HG02840 (cell line): ENCODE results near the gene ANKRD11.

ENCODE experiments used
- ATAC-seq: cut with Tn5 transposase; IDR thresholded peaks from one replicate; pipeline ENCODE4 v1.9.1; 2021; ENCODE audit warnings: mild to moderate bottlenecking, moderate library complexity, moderate number of reproducible peaks; ENCODE audit not compliant: unreplicated experiment, low FRiP score

ANKRD11 gene

DNA sequence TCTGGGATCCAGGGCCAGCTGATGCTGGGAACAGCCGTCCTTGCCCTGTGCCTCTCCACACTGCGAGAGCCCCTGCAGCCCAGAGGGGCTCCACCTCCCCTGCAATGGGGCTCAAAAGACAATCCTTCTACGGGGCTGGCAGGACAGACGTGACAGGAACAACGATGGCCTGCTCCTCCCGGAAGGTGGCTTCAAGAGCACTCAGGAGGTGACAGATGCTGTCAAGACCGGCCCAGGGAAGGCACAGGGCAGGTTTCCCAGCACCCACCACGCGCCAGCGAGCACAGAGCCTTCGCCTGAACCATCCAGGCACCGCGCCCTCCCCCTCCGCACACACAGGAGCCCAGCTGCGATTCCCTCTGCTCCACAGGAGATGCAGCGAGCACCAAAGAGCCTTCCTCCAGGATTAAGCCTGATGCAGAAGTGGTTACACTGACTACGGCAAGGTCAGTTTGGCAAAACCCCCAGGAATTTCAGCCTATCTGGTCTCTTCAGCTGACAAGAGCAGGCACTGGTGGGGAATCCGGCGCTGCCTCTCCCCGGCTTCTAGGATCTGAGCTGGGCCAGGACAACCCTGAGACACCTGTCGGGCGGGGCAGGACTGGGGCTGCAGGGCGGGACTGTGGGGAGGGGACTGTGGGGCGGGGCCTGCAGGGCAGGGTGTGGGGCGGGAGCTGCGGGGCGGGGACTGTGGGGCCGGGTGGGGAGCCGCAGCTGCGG lies 169.4 kb downstream of the ANKRD11 start:
- ATAC-seq, result no peak

DNA sequence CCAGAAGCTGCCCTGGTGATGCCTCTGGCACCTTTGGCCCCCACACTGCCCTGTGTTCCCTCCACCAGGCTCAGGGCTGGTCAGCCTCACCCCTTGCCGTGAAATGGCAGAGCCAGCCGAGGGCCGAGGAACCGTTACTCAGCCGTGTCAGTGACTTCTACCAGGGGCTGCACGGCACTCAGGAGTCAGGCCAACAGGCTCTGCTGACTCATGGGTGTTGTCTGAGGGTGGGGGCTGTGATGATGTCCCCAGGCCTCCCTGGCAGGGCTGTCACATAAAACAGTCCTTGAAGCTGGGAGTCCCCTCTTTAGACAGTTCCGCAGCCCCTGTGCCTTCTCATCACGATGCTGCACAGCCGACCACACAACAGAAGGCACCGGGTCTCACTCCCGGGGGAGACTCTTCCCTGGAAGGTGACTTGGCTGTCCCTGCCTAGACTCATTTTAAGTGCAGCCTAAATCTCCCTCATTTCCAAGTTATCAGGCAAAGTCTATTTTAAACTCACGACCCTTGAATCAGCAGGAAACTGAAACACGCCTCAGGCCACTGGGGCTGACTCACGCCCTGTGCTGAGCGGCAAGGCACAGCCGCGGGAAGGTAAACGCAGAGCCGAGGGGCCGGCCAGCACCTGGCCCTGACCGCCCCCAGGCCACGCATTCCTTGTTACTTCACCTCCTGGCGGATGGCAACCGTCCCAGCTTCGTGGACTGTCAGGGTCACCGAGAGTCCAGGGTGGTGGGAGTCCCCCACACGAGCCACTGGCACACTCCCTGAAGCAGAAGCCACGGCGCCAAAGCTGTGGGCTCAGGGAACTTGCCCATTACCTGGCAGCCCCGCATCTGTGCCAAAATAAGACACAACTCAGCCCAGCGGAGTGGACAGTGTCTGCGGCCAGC lies 170.2 kb downstream of the ANKRD11 start:
- ATAC-seq, result no peak

DNA sequence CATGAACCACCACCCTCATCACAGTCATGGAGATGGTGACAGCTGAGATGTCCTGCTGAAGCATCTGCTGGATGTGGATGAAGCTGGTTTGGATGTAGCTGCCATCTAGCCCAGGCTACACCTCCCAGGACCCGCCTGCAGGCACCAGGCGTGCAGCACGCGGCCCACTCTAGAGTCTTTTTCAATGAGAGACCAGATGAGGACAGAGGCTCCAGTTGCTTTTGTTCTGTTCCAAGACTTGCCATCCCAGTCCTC lies 170.8 kb downstream of the ANKRD11 start:
- ATAC-seq, result no peak

DNA sequence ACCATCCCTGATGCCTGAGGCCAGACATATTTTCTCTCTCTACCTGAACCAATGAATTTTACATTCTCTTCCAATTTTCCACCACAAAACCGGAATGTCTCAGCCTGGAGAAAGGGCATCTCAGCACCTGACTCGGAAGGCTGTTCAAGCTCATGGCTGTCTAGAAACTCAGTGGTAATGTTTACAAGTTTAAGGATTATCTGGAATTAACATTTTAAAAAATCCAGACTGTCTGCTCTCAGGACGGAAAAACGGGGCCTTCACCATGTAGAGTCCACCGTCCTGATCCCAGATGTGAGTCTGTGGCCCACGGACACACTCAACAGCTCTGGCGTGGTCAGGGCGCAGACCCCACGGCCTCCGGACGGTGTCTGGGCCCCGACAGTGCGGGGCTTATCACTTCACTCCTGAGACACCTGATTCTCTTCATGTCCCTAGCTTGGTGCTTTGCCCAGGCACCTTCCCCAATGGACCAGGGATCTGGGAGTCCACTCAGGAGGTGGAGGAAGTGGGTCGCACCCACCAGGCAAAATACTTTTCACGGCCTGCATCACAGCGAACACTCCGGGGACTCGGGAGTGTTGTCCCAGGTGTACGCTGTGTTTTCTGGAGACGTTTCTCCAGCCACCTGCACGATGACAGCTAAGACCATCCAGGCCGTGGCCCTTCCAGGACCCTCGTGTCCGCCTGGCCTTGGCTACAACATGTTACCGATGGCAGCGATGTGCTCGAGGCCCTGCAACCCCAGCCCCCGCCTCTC lies 171.3 kb downstream of the ANKRD11 start:
- no peak for ATAC-seq

DNA sequence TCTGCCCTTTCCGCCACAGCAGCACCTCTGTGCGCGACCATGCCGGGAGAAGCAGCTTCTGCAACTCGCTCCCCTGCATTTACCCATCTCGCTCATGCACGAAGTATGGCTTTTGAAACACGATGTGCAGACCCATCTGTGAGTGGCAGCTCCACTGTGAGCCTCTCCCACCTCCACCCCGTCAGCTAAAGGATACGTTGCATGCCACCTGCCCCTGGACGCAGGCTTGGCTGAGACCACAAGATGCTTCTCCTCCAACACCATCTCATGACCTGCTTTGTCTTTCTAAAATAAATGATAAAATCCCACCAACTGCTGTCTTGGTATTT lies 172.0 kb downstream of the ANKRD11 start:
- no peak for ATAC-seq

DNA sequence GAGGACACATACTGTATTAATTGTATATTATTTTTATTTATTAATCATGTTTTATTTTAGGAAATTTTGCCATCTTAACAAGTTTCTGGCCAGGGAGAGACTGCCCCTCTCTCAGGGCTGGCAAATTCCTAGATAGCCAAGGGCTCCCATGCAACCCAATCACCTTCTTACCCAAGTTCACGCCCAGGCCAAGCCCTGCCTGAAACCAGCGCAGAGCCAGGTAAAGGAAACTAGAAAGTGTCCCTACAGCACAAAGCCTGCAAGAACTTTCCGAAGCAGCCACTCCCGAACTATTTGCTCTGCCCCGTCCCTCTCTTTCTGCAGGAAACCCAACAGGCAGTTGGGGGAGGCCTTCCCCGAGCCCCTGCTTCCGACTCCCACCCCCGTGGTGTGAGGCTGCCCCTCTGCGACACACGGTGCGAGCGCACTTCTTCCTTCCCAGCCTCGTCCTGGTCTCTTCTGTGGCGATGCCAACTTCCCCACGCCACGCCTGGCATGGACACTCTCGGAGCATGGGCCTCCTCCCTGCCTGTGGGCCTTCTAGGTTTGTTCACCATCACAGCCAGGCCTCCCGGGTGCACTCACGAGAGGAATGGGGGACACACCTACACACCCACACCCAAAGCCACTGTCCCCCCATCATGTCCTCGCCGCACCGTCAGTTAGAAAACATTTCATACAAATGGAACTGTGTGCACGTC lies 172.5 kb downstream of the ANKRD11 start:
- no peak for ATAC-seq

DNA sequence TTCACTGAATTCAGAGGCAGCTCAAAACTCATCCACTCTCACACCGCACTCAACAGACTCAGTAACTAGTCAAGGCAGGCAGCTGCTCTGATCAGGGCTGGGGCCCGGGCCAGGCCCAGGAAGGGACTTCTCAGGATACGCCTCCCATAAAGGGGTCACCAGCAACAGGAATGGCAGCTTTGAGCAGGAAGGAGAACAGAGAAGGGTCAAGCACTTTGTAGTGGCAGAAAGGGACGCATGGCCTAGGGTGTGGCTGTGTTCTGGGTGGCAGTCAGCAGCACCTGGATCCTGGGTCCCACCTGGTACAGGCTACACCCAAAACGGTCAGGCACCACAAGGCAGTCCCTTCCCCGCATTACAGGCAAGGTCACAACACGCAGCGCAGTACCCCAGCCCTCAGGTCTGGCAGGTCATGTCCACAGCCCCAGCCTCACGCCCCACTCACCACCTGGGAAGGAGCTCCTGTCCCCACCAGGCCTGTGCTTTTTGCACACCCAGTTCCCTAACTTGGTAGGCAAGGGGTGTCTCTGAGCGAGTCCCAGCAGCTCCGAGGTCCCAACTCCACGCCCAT lies 173.2 kb downstream of the ANKRD11 start:
- no peak for ATAC-seq

DNA sequence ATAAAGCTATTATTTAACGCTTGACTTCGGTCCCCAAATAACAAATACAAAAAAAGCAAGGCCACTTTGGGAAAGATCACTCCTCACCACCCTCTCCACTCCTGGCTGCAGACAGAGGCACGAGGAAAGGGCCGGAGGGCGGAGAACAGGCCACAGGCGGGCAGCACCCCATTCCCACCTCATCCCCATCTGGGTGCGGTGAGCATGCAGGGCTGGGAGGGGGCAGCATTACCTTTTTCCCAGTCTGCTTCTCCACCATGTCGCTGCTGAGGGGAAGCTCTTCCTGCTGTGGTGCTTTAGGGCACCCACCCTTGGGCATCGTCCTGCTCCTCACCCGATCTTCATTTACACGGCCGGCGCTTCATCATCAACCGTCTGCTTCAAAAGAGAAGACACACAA lies 173.7 kb downstream of the ANKRD11 start:
- no peak for ATAC-seq

DNA sequence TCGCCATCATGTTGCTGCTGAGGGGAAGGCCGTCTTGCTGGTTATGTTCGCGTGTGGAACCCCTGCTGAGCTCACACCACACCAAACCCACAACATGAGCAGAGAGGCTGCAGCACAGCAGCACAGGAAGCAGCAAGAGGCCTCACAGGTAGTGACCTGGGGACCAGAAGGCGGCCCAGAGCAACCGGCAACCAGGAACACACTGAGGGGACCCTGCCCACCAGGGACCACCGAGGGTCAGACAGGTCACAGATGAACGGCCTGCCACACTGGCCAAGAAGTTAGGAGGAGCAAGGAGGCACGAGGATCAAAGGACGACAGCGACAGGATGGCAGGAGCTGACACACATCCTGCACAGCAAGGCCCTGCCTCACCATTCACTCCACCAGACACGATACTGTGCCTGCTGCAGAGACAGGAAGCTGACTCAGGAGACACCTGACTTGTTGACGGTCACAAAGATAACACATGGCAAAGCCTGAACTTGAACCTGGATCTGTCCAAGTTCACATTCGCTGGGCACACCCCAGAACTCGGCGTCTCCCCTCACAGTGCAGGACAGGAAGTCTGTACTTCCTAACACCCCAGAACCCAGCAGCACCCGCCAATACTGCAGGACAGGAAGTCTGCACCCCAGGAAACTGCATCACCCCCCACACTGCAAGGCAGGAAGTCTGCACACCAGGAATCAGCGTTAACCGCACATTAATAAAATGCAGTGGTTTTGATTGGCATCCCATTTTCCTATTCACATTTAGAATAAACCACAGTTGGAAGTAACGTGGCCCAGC lies 174.4 kb downstream of the ANKRD11 start:
- no peak for ATAC-seq

DNA sequence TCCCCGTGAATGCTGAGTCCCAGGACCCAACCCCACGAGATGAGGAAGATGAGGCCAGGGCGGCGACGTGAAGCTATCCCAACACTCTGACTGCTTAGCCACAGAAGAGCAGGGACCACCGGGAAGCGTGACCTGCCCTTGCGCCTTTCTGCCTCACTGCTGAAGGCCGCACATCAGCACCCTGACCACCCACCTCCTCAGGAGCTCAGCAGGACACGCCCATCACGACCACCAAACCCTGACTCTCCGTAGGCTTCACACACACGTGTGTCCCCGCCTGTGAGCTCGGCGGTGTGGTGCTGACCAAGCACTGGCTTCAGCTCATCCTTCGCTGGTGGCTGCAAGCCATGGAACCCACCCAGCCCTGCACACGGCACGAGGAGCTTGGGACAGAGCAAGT lies 175.1 kb downstream of the ANKRD11 start:
- no peak for ATAC-seq

DNA sequence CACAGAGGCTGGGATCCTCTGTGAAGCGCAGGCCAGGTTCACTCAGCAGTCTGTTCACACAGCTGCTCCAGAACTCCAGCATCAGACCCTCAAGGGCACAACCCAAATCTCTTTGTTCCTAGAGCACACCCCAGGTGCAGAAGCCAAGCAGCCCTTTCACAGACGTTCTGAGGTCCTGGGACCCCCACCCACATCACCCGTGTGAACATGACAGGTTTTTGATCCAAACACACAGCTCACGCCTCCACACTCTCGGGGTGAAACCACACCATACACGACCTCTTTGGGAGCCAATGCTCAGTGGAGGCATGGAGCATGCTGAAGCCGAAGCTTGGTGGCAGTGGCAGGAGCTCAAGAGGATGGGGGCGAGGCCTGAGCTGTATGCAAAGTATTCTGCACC lies 175.5 kb downstream of the ANKRD11 start:
- ATAC-seq, result no peak

DNA sequence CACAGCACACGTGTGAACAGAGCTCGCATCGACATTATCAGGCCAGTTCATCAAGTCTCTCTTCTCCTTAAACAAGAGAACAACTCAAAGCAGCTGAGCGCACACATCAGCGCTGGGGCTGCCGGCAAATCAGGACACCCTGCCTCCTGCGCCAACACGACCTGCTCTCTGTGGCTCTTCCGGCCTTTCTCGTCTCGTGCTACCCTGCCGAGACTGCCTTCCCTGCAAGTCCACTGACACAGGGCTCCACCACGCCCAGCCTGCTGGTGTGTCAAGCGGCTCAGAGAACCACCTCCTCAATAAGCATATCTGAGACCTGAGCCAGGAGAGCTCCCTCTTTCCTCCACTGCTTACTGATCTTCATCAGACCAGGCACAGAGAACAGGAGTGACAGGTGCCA lies 176.0 kb downstream of the ANKRD11 start:
- ATAC-seq, result no peak

DNA sequence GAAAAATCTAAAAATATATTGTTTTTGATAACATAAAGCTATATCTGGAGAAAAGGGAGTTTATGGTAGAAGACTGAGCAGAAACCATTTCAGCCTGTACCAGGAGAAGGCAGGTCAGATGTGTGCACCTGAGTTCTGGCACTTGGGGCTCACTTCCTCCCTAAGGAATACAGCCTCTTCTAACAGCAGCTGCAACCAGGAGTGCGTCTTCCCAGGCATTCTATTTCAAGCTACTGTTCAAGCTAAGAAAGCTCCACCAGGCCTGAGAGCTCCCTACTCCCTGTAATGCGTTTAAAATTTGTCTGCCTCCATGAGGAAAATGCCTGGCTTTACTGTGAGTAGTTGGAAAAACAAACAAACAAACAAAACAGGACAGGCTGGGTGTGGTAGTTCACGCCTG lies 176.8 kb downstream of the ANKRD11 start:
- no peak for ATAC-seq

DNA sequence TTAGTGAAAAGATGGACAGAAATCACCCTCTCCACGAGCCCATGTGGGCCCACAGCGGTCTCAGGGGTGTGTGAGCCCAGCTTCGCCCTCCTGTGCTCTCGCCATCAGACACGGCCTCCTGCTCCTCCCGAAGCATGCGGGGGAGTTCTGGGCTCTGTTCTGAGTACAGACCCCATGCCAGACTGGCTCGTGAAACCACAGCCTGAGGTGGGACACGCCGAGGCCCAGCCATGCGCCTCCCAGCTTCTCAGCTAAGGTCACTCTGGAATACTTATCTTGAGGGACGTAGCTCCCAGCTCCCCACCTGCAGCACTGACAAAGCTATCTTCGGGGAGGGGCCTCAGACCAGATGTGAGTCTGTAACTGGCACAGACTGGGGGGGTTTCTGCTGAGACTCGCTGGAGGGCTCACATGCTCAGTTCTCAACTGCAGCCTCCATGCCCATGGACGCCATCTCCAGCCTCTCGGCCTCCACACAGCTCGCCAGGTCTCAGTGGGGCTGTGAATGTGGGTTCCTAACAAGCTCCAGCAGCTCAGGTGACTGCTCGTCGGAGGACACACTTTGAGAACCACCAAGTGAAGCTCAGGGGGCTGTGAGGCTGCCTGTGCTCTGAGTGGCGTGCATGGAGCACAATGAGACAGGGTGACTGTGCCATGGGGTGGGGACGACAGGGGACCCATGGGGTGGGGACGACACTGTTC lies 177.6 kb downstream of the ANKRD11 start:
- ATAC-seq, result no peak

DNA sequence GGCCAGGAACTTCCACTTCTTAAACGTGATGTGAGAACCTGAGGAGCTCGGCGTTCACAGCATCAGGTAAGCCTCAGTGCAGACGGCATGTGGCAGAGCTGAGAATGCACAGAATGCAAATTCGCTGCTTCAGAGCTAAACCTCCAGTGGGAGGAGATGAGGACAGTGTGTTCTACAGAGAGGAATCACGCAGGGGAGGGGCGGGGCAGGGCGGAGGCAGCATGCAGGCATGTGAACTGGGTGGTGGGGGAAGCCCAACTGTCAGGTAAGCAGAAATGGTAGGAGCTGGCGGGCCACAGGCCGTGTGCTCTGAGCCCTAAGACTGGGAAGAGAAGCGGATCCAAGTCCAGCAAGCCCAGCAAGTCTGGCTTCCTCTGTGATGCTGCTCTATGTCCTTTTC lies 178.2 kb downstream of the ANKRD11 start:
- ATAC-seq, result no peak

DNA sequence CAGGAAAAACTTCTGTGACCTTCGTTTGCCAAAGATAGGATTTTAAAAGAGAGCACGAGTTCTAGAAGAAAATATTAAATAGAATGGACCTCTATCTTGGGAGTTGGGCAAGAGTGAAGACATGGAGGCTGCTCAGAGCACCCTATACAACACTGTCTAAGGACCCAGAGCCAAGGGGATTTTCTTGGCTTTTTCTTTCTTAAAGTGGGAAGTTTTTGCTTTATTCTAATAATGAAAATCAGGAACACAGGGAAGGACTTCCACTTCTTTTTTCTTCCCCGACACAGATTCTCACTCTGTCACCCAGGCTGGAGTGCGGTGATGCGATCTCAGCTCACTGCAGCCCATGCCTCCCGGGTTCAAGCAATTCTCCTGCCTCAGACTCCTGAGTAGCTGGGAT lies 178.7 kb downstream of the ANKRD11 start:
- ATAC-seq, result no peak

DNA sequence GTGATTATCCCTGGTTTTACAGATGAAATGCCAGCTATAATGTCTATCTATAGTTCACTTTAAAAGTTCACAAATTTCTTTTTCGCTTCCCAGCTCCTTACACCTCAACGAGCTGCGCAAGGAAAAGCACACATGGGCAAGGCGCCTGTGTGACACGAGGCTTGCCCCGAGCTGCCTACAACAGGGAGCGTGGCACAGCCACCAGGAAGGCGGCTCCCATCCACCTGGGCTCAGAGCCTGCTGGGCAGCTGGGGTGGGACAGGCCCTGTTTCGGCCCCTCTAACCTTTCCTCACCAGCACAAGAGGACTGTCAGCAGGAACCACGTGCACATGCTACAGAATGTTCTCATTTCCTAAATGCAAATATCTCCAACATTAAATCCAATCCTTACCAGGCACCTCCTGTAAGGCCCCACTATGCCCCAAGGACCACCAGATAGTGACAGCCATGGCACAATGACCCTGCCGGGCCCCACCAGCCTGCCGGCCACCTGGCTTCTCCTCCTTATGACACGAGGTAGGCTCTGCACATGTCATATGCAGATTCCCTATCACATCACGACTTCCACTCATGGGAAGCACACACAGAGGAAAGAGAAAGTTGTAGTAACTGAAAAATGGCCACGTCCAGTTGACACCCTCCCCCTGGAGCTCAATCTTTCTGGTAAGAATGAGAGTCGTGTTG lies 180.8 kb downstream of the ANKRD11 start:
- no peak for ATAC-seq

DNA sequence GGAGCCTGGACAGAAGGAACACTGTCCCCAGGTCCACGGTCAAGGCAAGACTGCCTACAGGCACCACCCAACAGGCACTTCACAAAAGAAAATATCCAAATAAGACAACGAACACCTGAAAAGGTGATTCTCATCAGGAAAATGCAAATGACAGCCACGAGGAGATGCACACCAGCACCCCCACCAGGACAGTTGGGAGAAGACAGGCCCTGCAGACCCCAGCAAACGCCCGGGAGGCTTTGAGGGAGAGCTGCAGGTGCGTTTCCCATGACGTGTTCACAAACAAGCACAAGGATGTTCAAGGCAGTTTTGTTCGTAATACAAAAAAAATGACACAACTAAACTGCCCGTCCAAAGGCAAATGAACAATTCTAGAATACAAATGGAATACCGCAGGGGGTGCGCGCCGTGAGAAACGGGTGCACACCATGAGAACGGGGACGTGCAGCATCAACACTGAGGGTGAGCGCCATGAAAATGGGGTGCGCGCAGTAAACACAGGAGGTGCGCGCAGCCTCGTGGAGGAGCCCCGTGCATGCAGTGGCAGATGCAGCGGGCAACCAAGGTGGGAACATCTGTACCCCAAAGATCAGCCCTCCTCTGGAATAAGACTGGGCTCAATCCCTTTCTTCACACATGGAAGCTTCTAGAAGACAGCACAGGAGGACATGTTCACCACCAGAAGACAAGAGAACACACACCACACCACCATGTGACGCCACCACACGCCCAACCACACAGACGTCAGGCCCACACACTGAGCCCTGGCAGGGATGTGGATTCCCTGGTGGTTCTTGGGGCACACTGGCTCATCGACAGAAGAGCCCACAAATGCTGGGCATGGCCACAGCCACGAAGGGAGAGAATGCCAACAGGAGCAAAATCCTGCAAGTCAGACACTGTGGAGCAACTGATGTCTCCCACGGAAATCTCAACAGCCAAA lies 181.7 kb downstream of the ANKRD11 start:
- ATAC-seq, result no peak
